CD14-positive monocyte (primary cell): ENCODE measurements around the gene KLF13. TPM values are rescaled to one million over a fixed set of nuclear protein-coding genes. Genes with fewer than 3 reads are reported as not detected.

Experiments
- DNase-seq, 3 donors: peaks; one replicate each; pipeline ENCODE4 v3.0.0-alpha.2; 2011 to 2022
- H2AFZ ChIP-seq: 2 replicates; pipeline ENCODE4 v1.6.0; 2012; ENCODE audit warnings: mild to moderate bottlenecking, low read depth, low read length, inconsistent platforms; ENCODE audit not compliant: insufficient read depth, poor library complexity, severe bottlenecking
- H3K27ac ChIP-seq, 2 donors: 1 replicate in 1 of 2; 2 replicates in 1 of 2; pipeline ENCODE4 v1.5.1; 2012 to 2013; ENCODE audit warnings: low read length in 2 of 2, control low read depth in 1 of 2, inconsistent platforms in 1 of 2, low read depth in 1 of 2, mild to moderate bottlenecking in 1 of 2
- H3K27me3 ChIP-seq, 2 donors: one replicate each; pipeline versions ENCODE4 v1.6.0 to v1.6.1; 2011 to 2013; ENCODE audit warnings: low read length in 2 of 2; ENCODE audit not compliant: control insufficient read depth in 2 of 2, insufficient read depth in 2 of 2
- H3K36me3 ChIP-seq, 2 donors: replicated peaks in 1 of 2; 1 replicate in 1 of 2; 2 replicates in 1 of 2; pipeline versions ENCODE4 v1.5.1 to v1.6.1; 2012 to 2013; ENCODE audit warnings: low read length in 2 of 2, control low read depth in 1 of 2, inconsistent platforms in 1 of 2, mild to moderate bottlenecking in 1 of 2; ENCODE audit not compliant: insufficient read depth in 2 of 2, control insufficient read depth in 1 of 2
- H3K4me1 ChIP-seq, 2 donors: 1 replicate in 1 of 2; 2 replicates in 1 of 2; pipeline versions ENCODE4 v1.5.1 to v1.6.1; 2012 to 2013; ENCODE audit warnings: low read length in 2 of 2, control low read depth in 1 of 2, inconsistent platforms in 1 of 2, mild to moderate bottlenecking in 1 of 2, moderate library complexity in 1 of 2; ENCODE audit not compliant: insufficient read depth in 2 of 2, control insufficient read depth in 1 of 2
- H3K4me2 ChIP-seq: replicated peaks from 2 replicates; pipeline ENCODE3; 2012; ENCODE audit warnings: low read length, moderate library complexity, mild to moderate bottlenecking; ENCODE audit not compliant: poor library complexity, severe bottlenecking; ENCODE audit errors: extremely low read depth
- H3K4me3 ChIP-seq, 3 experiments: fragments of 200-600 bp in 1 of 3; sonication (generic) in 1 of 3; replicated peaks in 1 of 3; 1 replicate in 2 of 3; 2 replicates in 1 of 3; pipeline ENCODE4 v1.5.1; 2011 to 2013; ENCODE audit warnings: low read length in 3 of 3, mild to moderate bottlenecking in 3 of 3, control low read depth in 2 of 3, low read depth in 2 of 3, inconsistent platforms in 1 of 3, moderate library complexity in 1 of 3
- H3K79me2 ChIP-seq: 2 replicates; pipeline ENCODE4 v1.6.0; 2012; ENCODE audit warnings: mild to moderate bottlenecking, control low read depth, inconsistent platforms, low read length, moderate library complexity; ENCODE audit not compliant: insufficient read depth
- H3K9ac ChIP-seq: 2 replicates; pipeline ENCODE4 v1.6.0; 2017; ENCODE audit warnings: low read length, mild to moderate bottlenecking; ENCODE audit not compliant: insufficient read depth, poor library complexity, severe bottlenecking
- H3K9me3 ChIP-seq, 2 donors: replicated peaks in 1 of 2; 1 replicate in 1 of 2; 2 replicates in 1 of 2; pipeline versions ENCODE4 v1.5.1 to v1.6.1; 2012 to 2013; ENCODE audit warnings: low read length in 2 of 2, control low read depth in 1 of 2; ENCODE audit not compliant: control insufficient read depth in 1 of 2, insufficient read depth in 1 of 2
- H4K20me1 ChIP-seq: 2 replicates; pipeline ENCODE4 v1.6.0; 2012; ENCODE audit warnings: mild to moderate bottlenecking, low read length, control low read depth, moderate library complexity; ENCODE audit not compliant: insufficient read depth
- H3K27ac Mint-ChIP-seq, 7 donors: one replicate each; pipeline ENCODE4 v1.8.0; 2020; ENCODE audit warnings: mild to moderate bottlenecking in 7 of 7, mixed read lengths in 7 of 7, moderate library complexity in 6 of 7, inconsistent platforms in 2 of 7
- H3K27me3 Mint-ChIP-seq, 3 donors: one replicate each; pipeline ENCODE4 v1.8.0; 2021 to 2022; ENCODE audit warnings: low read depth in 3 of 3, mild to moderate bottlenecking in 3 of 3, mixed read lengths in 3 of 3, moderate library complexity in 3 of 3, inconsistent platforms in 1 of 3
- H3K36me3 Mint-ChIP-seq, 2 donors: one replicate each; pipeline ENCODE4 v1.8.0; 2020; ENCODE audit warnings: mixed read lengths in 2 of 2, inconsistent platforms in 1 of 2, mild to moderate bottlenecking in 1 of 2
- H3K4me1 Mint-ChIP-seq: one replicate; pipeline ENCODE4 v1.8.0; 2020; ENCODE audit warnings: mild to moderate bottlenecking, mixed read lengths
- H3K4me3 Mint-ChIP-seq, 2 donors: one replicate each; pipeline ENCODE4 v1.8.0; 2020; ENCODE audit warnings: mild to moderate bottlenecking in 2 of 2, mixed read lengths in 2 of 2, moderate library complexity in 1 of 2
- H3K9me3 Mint-ChIP-seq, 7 donors: one replicate each; pipeline ENCODE4 v1.8.0; 2020 to 2022; ENCODE audit warnings: mixed read lengths in 7 of 7, mild to moderate bottlenecking in 6 of 7, moderate library complexity in 6 of 7, inconsistent platforms in 2 of 7
- CTCF ChIP-seq: fragments of 200-600 bp; IDR thresholded peaks from one replicate; pipeline ENCODE4 v1.8.0; 2022; ENCODE audit warnings: antibody characterized with exemption, mild to moderate bottlenecking
- WGBS: methylation state at CpG from one replicate; pipeline ENCODE4 v1.1.5; 2013; ENCODE audit warnings: missing lambda C conversion rate; ENCODE audit not compliant: insufficient coverage; 5-methylcytosine and 5-hydroxymethylcytosine counted together
- intact Hi-C, 2 donors: fragments of 100-400 bp; cut with micrococcal nuclease; formaldehyde crosslinking; loops; one replicate each; pipeline versions ENCODE4 v1.15.0 to v1.15.1; 2023
- polyA plus RNA-seq, 3 donors: library from polyadenylated mRNA; depleted of rRNA in 1 of 3; unstranded in 2 of 3; stranded (reverse) in 1 of 3; fragments of 300-500 nt in 2 of 3; fragments of >200 nt in 1 of 3; fragmentation: Illumina TruSeq in 2 of 3; gene quantifications; 1 replicate in 2 of 3; 2 replicates in 1 of 3; pipeline ENCODE4 v1.2.3, GENCODE V29; 2012 to 2021

KLF13 gene
- polyA plus RNA-seq, 3 donors: 22.5 to 121 (median 28.0) TPM

- no peaks in the 10 kb centered on the region for H4K20me1 ChIP-seq
- peak overlapping the region; percentile 19 for H2AFZ ChIP-seq
- DNase-seq: no peak
- H3K27ac ChIP-seq: no peak overlapping the region
- peak overlapping the region in 1 of 7 donors; percentile 73 for H3K27ac Mint-ChIP-seq
- no peaks in the 10 kb centered on the region for H3K36me3 Mint-ChIP-seq
- peaks cover 46% of the 10 kb centered on the region for H3K4me1 Mint-ChIP-seq
- H3K4me1 ChIP-seq: peaks cover 20 to 28% of the 10 kb centered on the region in 2 donors
- H3K4me3 ChIP-seq: no peak overlapping the region
- peaks cover 0 to 5% (median 2%) of the 10 kb centered on the region in 7 donors for H3K9me3 Mint-ChIP-seq
- H3K79me2 ChIP-seq: no peaks in the 10 kb centered on the region
- no peak overlapping the region for H3K4me2 ChIP-seq
- H3K9ac ChIP-seq: no peak overlapping the region
- no peaks in the 10 kb centered on the region for H3K27me3 ChIP-seq
- 93% methylated on average over 10 of the region's 11 CpGs for WGBS
- intact Hi-C loops: no loop called here
- peaks cover 2 to 3% (median 2%) of the 10 kb centered on the region in 3 donors for H3K27me3 Mint-ChIP-seq
- no peak for TF ChIP-seq CTCF
- no peaks in the 10 kb centered on the region for H3K9me3 ChIP-seq
- no peak overlapping the region for H3K4me3 Mint-ChIP-seq
- H3K36me3 ChIP-seq: no peaks in the 10 kb centered on the region
Observed at GRCh38 chr15:31279221-31280045, 47.2 kb upstream of the KLF13 start.

- no peak for DNase-seq
- Histone ChIP-seq H3K36me3 (no peaks in the 10 kb centered on the region), H3K9me3 (no peaks in the 10 kb centered on the region), H3K4me1 (peaks cover 12 to 20% of the 10 kb centered on the region in 2 donors), H4K20me1 (no peaks in the 10 kb centered on the region), H3K9ac (no peak overlapping the region), H3K27ac (no peak overlapping the region), H3K79me2 (no peaks in the 10 kb centered on the region), H3K4me2 (no peak overlapping the region), H3K27me3 (no peaks in the 10 kb centered on the region), H2AFZ (no peak overlapping the region), H3K4me3 (no peak overlapping the region)
- peaks cover 2 to 3% (median 2%) of the 10 kb centered on the region in 3 donors for H3K27me3 Mint-ChIP-seq
- no peak overlapping the region for H3K27ac Mint-ChIP-seq
- 100% methylated on average over 7 of the region's 16 CpGs for WGBS
- H3K36me3 Mint-ChIP-seq: no peaks in the 10 kb centered on the region
- TF ChIP-seq CTCF: no peak
- peaks cover 38% of the 10 kb centered on the region for H3K4me1 Mint-ChIP-seq
- intact Hi-C loops: no loop called here
- peaks cover 0 to 5% (median 2%) of the 10 kb centered on the region in 7 donors for H3K9me3 Mint-ChIP-seq
- no peak overlapping the region for H3K4me3 Mint-ChIP-seq
Observed at GRCh38 chr15:31280046-31280830, 46.4 kb upstream of the KLF13 start.
